ENCODE measurements around the gene LMTK3.
A peak's percentile ranks its signal among the peaks of the same experiment; 100 is the strongest.

GRCh38 chr19:48543121-48543710, 31.6 kb upstream of the LMTK3 start:
- no peak for TF ChIP-seq CTCF (conservative IDR thresholded peaks at IDR 0.05)
- TF ChIP-seq ZFX (IDR thresholded peaks at IDR 0.05): peak; percentile 23; the same call in 1 of the 2 replicates

Measured in C4-2B (cell line).